Transverse colon (tissue), 4 donors: ENCODE measurements around the gene AKAP13. TPM values are rescaled to one million over a fixed set of nuclear protein-coding genes. Genes with fewer than 3 reads are reported as not detected.

Experiments used
- DNase-seq: peaks from one replicate; pipeline ENCODE4 v3.0.0-alpha.2; 2019
- H3K27ac ChIP-seq, 4 donors: fragments of 200-600 bp; sonication (generic); 2 replicates each; pipeline ENCODE4 v1.5.1; 2016 to 2018; ENCODE audit warnings: inconsistent platforms in 4 of 4
- H3K27me3 ChIP-seq: fragments of 200-600 bp; sonication (generic); 2 replicates; pipeline ENCODE4 v1.5.1; 2017; ENCODE audit warnings: inconsistent platforms
- H3K36me3 ChIP-seq, 4 donors: fragments of 200-600 bp; sonication (generic); 2 replicates each; pipeline ENCODE4 v1.5.1; 2017 to 2019; ENCODE audit warnings: inconsistent platforms in 4 of 4
- H3K4me1 ChIP-seq, 4 donors: fragments of 200-600 bp; sonication (generic); 2 replicates each; pipeline ENCODE4 v1.5.1; 2017 to 2020; ENCODE audit warnings: inconsistent platforms in 4 of 4
- H3K4me3 ChIP-seq, 4 donors: fragments of 200-600 bp; sonication (generic); 1 replicate in 1 of 4; 2 replicates in 3 of 4; pipeline versions ENCODE4 v1.5.1 to v1.6.1; 2017 to 2019; ENCODE audit warnings: inconsistent platforms in 4 of 4
- H3K9me3 ChIP-seq, 2 donors: fragments of 200-600 bp; sonication (generic); 2 replicates each; pipeline ENCODE4 v1.5.1; 2017 to 2019; ENCODE audit warnings: inconsistent platforms in 2 of 2
- CTCF ChIP-seq, 5 experiments: fragments of 200-600 bp in 3 of 5; fragments of 450-650 bp in 2 of 5; sonication (generic) in 3 of 5; IDR thresholded peaks; 1 replicate in 2 of 5; 2 replicates in 3 of 5; pipeline ENCODE4 v1.5.1; 2016 to 2017; ENCODE audit warnings: antibody characterized with exemption in 5 of 5, inconsistent platforms in 3 of 5, mild to moderate bottlenecking in 2 of 5, moderate library complexity in 1 of 5
- EP300 ChIP-seq: sonication (generic); formaldehyde crosslinking; IDR thresholded peaks from one replicate; pipeline ENCODE4 v1.6.1; 2017; ENCODE audit warnings: antibody characterized with exemption, low read depth
- POLR2A ChIP-seq: fragments of 450-650 bp; IDR thresholded peaks from one replicate; pipeline ENCODE4 v1.6.1; 2016; ENCODE audit warnings: antibody characterized with exemption, mild to moderate bottlenecking, moderate library complexity
- POLR2AphosphoS5 ChIP-seq, 3 donors: sonication (generic); formaldehyde crosslinking; IDR thresholded peaks; one replicate each; pipeline ENCODE4 v1.6.1; 2016; ENCODE audit warnings: antibody characterized with exemption in 3 of 3
- WGBS, 2 donors: methylation state at CpG; one replicate each; pipeline ENCODE4 v1.1.5; 2018; ENCODE audit warnings: low coverage in 1 of 2; 5-methylcytosine and 5-hydroxymethylcytosine counted together
- in situ Hi-C, 4 donors: fragments of 200-750 bp; cut with MboI; loops; one replicate each; pipeline versions ENCODE4 v1.15.0 to v1.15.1; 2017; ENCODE audit warnings: low sequenced_read_pairs in 3 of 4, low pct_ligation_motif_present in 1 of 4, low pct_unique_long_range_greater_than_20kb in 1 of 4
- intact Hi-C: fragments of 100-400 bp; cut with DNase I; formaldehyde crosslinking; loops from one replicate; pipeline ENCODE4 v1.15.1; 2023; ENCODE audit warnings: low total_unique reads
- total RNA-seq, 4 donors: library from RNA; depleted of rRNA; stranded (reverse); fragments of >200 nt; gene quantifications; one replicate each; pipeline ENCODE4 v1.1.0, GENCODE V29; 2016

AKAP13 gene
- total RNA-seq, 4 donors from 2014 or later: 206 to 291 (median 214) TPM

- Histone ChIP-seq H3K36me3 (no peaks in the 10 kb centered on the region), H3K4me1 (peaks cover 0 to 3% (median 2%) of the 10 kb centered on the region in 4 donors), H3K27ac (no peak overlapping the region), H3K4me3 (no peak overlapping the region), H3K9me3 (no peaks in the 10 kb centered on the region), H3K27me3 (no peaks in the 10 kb centered on the region)
- no peak for DNase-seq
- WGBS, 2 donors: 95% methylated on average over 9 of the region's 9 CpGs; no CpG with 5 or more reads in 1 of the 2 donors
- in situ Hi-C loops (no loop called here), intact Hi-C loops (no loop called here)
- TF ChIP-seq POLR2AphosphoS5 (IDR thresholded peaks at IDR 0.05) (no peak), POLR2A (no peak), CTCF (IDR thresholded peaks at IDR 0.05) (no peak), EP300 (no peak)
Measured at GRCh38 chr15:85756411-85757072, 376.1 kb downstream of the AKAP13 start.

- Histone ChIP-seq H3K36me3 (no peaks in the 10 kb centered on the region), H3K27me3 (no peaks in the 10 kb centered on the region), H3K27ac (no peak overlapping the region), H3K9me3 (no peaks in the 10 kb centered on the region), H3K4me3 (no peak overlapping the region), H3K4me1 (peaks cover 0 to 2% (median 0%) of the 10 kb centered on the region in 4 donors)
- intact Hi-C loops (no loop called here), in situ Hi-C loops (no loop called here)
- no peak for DNase-seq
- 78 to 91% methylated on average over 5 to 13 of the region's 13 CpGs for WGBS, 2 donors
- TF ChIP-seq CTCF (IDR thresholded peaks at IDR 0.05): no peak
- no peak for TF ChIP-seq POLR2AphosphoS5 (IDR thresholded peaks at IDR 0.05)
- no peak for TF ChIP-seq POLR2A
- TF ChIP-seq EP300: no peak
Measured at GRCh38 chr15:85757073-85757938, 376.9 kb downstream of the AKAP13 start.

- no peak overlapping the region for H3K27ac ChIP-seq
- TF ChIP-seq POLR2A: no peak
- no peak for TF ChIP-seq CTCF (IDR thresholded peaks at IDR 0.05)
- no peak for TF ChIP-seq POLR2AphosphoS5 (IDR thresholded peaks at IDR 0.05)
- TF ChIP-seq EP300: no peak
- no peaks in the 10 kb centered on the region for H3K4me1 ChIP-seq
- no peak for DNase-seq
- intact Hi-C loops: no loop called here
- no peak overlapping the region for H3K4me3 ChIP-seq
- no peaks in the 10 kb centered on the region for H3K27me3 ChIP-seq
- in situ Hi-C loops: no loop called here
- H3K9me3 ChIP-seq: no peaks in the 10 kb centered on the region
- no peaks in the 10 kb centered on the region for H3K36me3 ChIP-seq
- 40 to 93% methylated on average over 2 to 17 of the region's 17 CpGs for WGBS, 2 donors
Measured at GRCh38 chr15:85757939-85758654, 377.7 kb downstream of the AKAP13 start.

GRCh38 chr15:85758655-85758978 lies 378.2 kb downstream of the AKAP13 start:
- H3K27me3 ChIP-seq: no peaks in the 10 kb centered on the region
- intact Hi-C loops: no loop called here
- TF ChIP-seq POLR2AphosphoS5 (IDR thresholded peaks at IDR 0.05) (no peak), EP300 (no peak), CTCF (IDR thresholded peaks at IDR 0.05) (no peak), POLR2A (no peak)
- no peak overlapping the region for H3K27ac ChIP-seq
- no peaks in the 10 kb centered on the region for H3K9me3 ChIP-seq
- H3K36me3 ChIP-seq: no peaks in the 10 kb centered on the region
- no peaks in the 10 kb centered on the region for H3K4me1 ChIP-seq
- 95% methylated on average over 21 of the region's 21 CpGs; no CpG with 5 or more reads in 1 of the 2 donors for WGBS, 2 donors
- no peak overlapping the region for H3K4me3 ChIP-seq
- DNase-seq: no peak
- in situ Hi-C loops: no loop called here
